ENCODE data around the gene PARVB.

PARVB gene

GRCh38 chr22:44098021-44098739 is 74.1 kb downstream of the PARVB start:
- DNase-seq (ENCODE audit: low read depth) = no peak
- TF ChIP-seq, protein P1, sequence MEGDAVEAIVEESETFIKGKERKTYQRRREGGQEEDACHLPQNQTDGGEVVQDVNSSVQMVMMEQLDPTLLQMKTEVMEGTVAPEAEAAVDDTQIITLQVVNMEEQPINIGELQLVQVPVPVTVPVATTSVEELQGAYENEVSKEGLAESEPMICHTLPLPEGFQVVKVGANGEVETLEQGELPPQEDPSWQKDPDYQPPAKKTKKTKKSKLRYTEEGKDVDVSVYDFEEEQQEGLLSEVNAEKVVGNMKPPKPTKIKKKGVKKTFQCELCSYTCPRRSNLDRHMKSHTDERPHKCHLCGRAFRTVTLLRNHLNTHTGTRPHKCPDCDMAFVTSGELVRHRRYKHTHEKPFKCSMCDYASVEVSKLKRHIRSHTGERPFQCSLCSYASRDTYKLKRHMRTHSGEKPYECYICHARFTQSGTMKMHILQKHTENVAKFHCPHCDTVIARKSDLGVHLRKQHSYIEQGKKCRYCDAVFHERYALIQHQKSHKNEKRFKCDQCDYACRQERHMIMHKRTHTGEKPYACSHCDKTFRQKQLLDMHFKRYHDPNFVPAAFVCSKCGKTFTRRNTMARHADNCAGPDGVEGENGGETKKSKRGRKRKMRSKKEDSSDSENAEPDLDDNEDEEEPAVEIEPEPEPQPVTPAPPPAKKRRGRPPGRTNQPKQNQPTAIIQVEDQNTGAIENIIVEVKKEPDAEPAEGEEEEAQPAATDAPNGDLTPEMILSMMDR (IDR thresholded peaks at IDR 0.05; ENCODE audit: low read length, missing control alignments) = no peak
- H3K4me3 ChIP-seq (replicated peaks; ENCODE audit: low read depth, low read length) = no peak overlapping the region

GRCh38 chr22:44098966-44099530 is 74.9 kb downstream of the PARVB start:
- no peak for DNase-seq (ENCODE audit: low read depth)
- TF ChIP-seq, protein P1 (IDR thresholded peaks at IDR 0.05; ENCODE audit: low read length, missing control alignments) = no peak

GRCh38 chr22:44099696-44100095 is 75.6 kb downstream of the PARVB start:
- no peak for DNase-seq (ENCODE audit: low read depth)
- no peak overlapping the region for H3K4me3 ChIP-seq (replicated peaks; ENCODE audit: low read depth, low read length)
- TF ChIP-seq, protein P1 (IDR thresholded peaks at IDR 0.05; ENCODE audit: low read length, missing control alignments) = no peak

More at GRCh38 chr22:44098966-44099530, 74.9 kb downstream of the PARVB start:
- H3K4me3 ChIP-seq (replicated peaks; ENCODE audit: low read depth, low read length) = no peak overlapping the region

GRCh38 chr22:44100411-44100810 is 76.3 kb downstream of the PARVB start:
- H3K4me3 ChIP-seq (replicated peaks; ENCODE audit: low read depth, low read length) = no peak overlapping the region
- TF ChIP-seq, protein P1 (IDR thresholded peaks at IDR 0.05; ENCODE audit: low read length, missing control alignments) = no peak
- DNase-seq (ENCODE audit: low read depth) = no peak

DNA sequence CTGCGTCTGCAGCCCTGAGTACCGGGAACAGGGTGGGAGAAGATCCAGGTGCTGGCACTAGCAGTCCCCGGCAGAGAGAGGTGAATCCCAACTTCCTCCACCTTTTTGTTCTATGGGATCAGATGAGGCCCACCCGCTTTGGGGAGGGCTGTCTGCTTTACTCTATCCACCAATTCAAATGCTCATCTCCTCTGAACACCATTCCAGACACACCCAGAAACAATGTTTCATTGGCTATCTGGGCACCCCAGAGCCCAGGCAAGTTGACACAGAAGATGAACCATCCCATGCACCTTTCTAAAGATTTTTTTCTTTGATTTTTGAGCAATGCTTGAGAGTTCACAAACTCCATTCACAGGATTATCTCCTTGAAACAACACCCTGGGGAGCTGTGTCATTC is 78.0 kb downstream of the PARVB start:
- H3K4me3 ChIP-seq (replicated peaks; ENCODE audit: low read depth, low read length) = no peak overlapping the region
- TF ChIP-seq, protein P1 (IDR thresholded peaks at IDR 0.05; ENCODE audit: low read length, missing control alignments) = no peak
- DNase-seq (ENCODE audit: low read depth) = no peak

GRCh38 chr22:44102856-44103255 is 78.8 kb downstream of the PARVB start:
- TF ChIP-seq, protein P1 (IDR thresholded peaks at IDR 0.05; ENCODE audit: low read length, missing control alignments) = no peak
- no peak overlapping the region for H3K4me3 ChIP-seq (replicated peaks; ENCODE audit: low read depth, low read length)
- no peak for DNase-seq (ENCODE audit: low read depth)

All from fibroblast of pulmonary artery (primary cell).